Fibroblast of lung (primary cell): ENCODE measurements around the gene NEDD4L.

Experiments
- EZH2 ChIP-seq: IDR thresholded peaks from 2 replicates; pipeline ENCODE4 v1.5.1; 2012; ENCODE audit warnings: low read length, control low read depth, mild to moderate bottlenecking; ENCODE audit errors: missing control alignments
- TF ChIP-seq, protein P1 (sequence below), 2 donors: IDR thresholded peaks in 1 of 2; conservative IDR thresholded peaks in 1 of 2; 1 replicate in 1 of 2; 2 replicates in 1 of 2; pipeline ENCODE4 v1.5.1; 2011 to 2012; ENCODE audit warnings: low read length in 2 of 2, control low read depth in 1 of 2, inconsistent platforms in 1 of 2, low read depth in 1 of 2, mild to moderate bottlenecking in 1 of 2

DNA sequence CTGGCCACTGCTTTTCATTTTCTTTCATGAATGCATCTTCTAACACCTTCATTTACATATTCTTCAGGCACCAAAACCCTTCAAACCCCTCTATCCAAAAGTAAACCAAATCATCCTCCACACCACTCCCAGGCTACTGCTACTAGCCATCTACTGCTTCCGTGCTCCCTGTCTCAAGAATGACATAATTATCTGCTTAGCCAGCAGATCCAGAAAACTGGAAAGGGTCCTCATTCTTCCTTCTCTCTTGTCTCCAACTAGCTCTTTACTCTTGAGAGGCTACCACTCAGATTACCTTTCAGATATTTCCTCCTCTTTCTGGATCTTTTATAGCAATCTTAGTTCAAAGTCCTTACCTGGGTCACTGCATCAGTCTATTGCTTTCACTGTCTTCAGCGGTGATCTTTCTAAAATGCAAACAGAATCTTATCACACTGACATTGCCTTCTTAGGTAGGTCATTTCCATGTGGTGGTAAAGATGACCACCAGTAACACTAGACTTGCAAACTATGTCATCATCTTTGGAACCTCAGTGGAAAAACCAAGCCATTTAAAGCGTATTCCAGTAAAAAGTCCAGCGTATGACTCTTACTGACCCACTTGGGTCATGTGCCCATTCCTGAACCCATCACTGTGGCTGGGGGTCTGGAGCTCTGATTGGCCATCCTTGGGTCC is 15.8 kb upstream of the NEDD4L start:
- TF ChIP-seq, protein P1, sequence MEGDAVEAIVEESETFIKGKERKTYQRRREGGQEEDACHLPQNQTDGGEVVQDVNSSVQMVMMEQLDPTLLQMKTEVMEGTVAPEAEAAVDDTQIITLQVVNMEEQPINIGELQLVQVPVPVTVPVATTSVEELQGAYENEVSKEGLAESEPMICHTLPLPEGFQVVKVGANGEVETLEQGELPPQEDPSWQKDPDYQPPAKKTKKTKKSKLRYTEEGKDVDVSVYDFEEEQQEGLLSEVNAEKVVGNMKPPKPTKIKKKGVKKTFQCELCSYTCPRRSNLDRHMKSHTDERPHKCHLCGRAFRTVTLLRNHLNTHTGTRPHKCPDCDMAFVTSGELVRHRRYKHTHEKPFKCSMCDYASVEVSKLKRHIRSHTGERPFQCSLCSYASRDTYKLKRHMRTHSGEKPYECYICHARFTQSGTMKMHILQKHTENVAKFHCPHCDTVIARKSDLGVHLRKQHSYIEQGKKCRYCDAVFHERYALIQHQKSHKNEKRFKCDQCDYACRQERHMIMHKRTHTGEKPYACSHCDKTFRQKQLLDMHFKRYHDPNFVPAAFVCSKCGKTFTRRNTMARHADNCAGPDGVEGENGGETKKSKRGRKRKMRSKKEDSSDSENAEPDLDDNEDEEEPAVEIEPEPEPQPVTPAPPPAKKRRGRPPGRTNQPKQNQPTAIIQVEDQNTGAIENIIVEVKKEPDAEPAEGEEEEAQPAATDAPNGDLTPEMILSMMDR (conservative IDR thresholded peaks at IDR 0.05 in 1 of 2, IDR thresholded peaks at IDR 0.05 in 1 of 2; ENCODE audit: low read depth in 1 of 2, low read length in 2 of 2), result no peak
- no peak for TF ChIP-seq EZH2
